Activated naive CD8-positive, alpha-beta T cell treated with anti-CD3 and anti-CD28 coated beads, Interleukin-2, amount 10 ng/mL, durations not matched to agents 7 days and 5 days (primary cell): ENCODE measurements around the gene ANKRD33. TPM values are rescaled to one million over a fixed set of nuclear protein-coding genes. Genes with fewer than 3 reads are reported as not detected.

Experiments
- ATAC-seq: fragments of 150-1000 bp; cut with Tn5 transposase; one replicate; pipeline ENCODE4 v1.10.0; 2021; ENCODE audit warnings: low read depth, moderate library complexity
- POLR2A ChIA-PET: fragments of 350-600 bp; sonication (Branson Sonifier 250); formaldehyde crosslinking; loops from one replicate; lab custom pipeline; 2021; ENCODE audit warnings: antibody characterized with exemption; lab: Charles Lee
- DNase-seq: peaks from one replicate; pipeline ENCODE4 v3.0.0; 2021
- H3K27ac Mint-ChIP-seq: one replicate; pipeline ENCODE4 v1.8.0; 2022; ENCODE audit warnings: mild to moderate bottlenecking, mixed read lengths
- H3K27me3 Mint-ChIP-seq: one replicate; pipeline ENCODE4 v1.8.0; 2022; ENCODE audit warnings: mild to moderate bottlenecking, moderate library complexity, mixed read lengths
- H3K36me3 Mint-ChIP-seq: one replicate; pipeline ENCODE4 v1.8.0; 2021; ENCODE audit warnings: mild to moderate bottlenecking, mixed read lengths
- H3K4me1 Mint-ChIP-seq: one replicate; pipeline ENCODE4 v1.8.0; 2021; ENCODE audit warnings: mixed read lengths
- H3K4me3 Mint-ChIP-seq: one replicate; pipeline ENCODE4 v1.8.0; 2022; ENCODE audit warnings: mild to moderate bottlenecking, moderate library complexity, mixed read lengths
- H3K9me3 Mint-ChIP-seq: one replicate; pipeline ENCODE4 v1.8.0; 2021; ENCODE audit warnings: mixed read lengths
- total RNA-seq, 2 experiments: library from RNA; stranded (reverse); gene quantifications; one replicate each; pipeline ENCODE4 v1.2.3, GENCODE V29; 2021

ANKRD33 gene
- total RNA-seq, 2 experiments from 2014 or later = not detected

DNA sequence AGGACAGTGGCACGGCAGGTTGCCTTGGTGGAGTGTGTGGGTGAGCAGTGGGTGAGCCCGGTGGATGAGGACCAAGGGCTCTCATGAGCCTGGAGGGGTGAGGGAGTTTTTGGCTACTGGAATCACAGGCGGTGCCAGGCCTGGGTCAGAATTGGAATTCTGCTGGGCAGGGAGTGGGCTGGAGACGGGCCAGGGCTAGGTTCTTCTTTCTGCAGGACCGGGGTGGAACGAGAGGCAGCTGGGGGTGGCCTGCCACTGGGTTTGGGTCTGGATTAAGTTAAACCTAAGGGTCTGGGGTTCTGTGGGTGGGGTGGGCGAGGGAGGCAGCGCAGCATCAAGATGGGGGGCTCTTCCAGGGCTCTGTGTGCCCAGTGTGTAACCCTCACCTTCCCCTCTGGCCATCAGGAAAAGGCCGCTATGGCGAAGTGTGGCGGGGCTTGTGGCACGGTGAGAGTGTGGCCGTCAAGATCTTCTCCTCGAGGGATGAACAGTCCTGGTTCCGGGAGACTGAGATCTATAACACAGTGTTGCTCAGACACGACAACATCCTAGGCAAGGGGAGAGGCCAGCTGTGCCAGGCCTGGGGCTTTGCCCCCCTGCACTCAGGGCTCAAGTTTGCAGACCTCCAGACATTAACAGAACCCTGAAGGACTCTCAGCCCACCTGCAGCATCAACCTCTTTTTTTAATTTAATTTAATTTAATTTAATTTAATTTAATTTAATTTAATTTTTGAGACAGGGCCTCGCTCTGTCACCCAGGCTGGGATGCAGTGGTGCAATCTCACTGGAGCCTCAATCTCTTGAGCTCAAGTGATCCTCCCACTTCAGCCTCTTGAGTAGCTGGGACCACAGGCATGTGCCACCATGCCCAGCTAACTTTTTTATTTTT lies 26.4 kb downstream of the ANKRD33 start:
- H3K4me1 Mint-ChIP-seq = no peaks in the 10 kb centered on the region
- POLR2A ChIA-PET = interaction anchor here (0.6 kb wide), 1 partner anchor 36 kb away, joined by 3 read pairs; no protein-coding TSS in a partner anchor
- no peaks in the 10 kb centered on the region for H3K36me3 Mint-ChIP-seq
- H3K27me3 Mint-ChIP-seq = peaks cover 4% of the 10 kb centered on the region
- H3K27ac Mint-ChIP-seq = no peak overlapping the region
- no peaks in the 10 kb centered on the region for H3K9me3 Mint-ChIP-seq
- DNase-seq (no peak), ATAC-seq (no peak)
- no peak overlapping the region for H3K4me3 Mint-ChIP-seq

GRCh38 chr12:51915003-51915625 lies 27.2 kb downstream of the ANKRD33 start:
- POLR2A ChIA-PET = no interaction called here
- Mint-ChIP-seq H3K9me3 (no peaks in the 10 kb centered on the region), H3K4me1 (no peaks in the 10 kb centered on the region), H3K27ac (no peak overlapping the region), H3K27me3 (peaks cover 3% of the 10 kb centered on the region), H3K4me3 (no peak overlapping the region), H3K36me3 (no peaks in the 10 kb centered on the region)
- ATAC-seq (no peak), DNase-seq (no peak)

DNA sequence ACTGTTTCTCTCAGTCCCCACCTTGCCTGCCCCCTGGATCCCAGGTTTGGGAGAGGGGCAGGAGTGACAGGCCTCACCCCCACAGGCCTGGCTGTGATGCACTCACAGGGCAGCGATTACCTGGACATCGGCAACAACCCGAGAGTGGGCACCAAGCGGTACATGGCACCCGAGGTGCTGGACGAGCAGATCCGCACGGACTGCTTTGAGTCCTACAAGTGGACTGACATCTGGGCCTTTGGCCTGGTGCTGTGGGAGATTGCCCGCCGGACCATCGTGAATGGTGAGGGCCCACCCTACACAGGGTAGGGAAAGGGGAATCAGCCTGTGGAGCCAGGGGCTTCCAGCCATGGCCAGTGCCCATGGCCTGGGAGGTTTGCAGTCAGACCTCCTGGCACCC lies 28.0 kb downstream of the ANKRD33 start:
- H3K4me1 Mint-ChIP-seq = no peaks in the 10 kb centered on the region
- POLR2A ChIA-PET = no interaction called here
- H3K27me3 Mint-ChIP-seq = peaks cover 2% of the 10 kb centered on the region
- ATAC-seq = no peak
- H3K36me3 Mint-ChIP-seq = no peaks in the 10 kb centered on the region
- no peaks in the 10 kb centered on the region for H3K9me3 Mint-ChIP-seq
- H3K4me3 Mint-ChIP-seq = no peak overlapping the region
- DNase-seq = no peak
- H3K27ac Mint-ChIP-seq = no peak overlapping the region

DNA sequence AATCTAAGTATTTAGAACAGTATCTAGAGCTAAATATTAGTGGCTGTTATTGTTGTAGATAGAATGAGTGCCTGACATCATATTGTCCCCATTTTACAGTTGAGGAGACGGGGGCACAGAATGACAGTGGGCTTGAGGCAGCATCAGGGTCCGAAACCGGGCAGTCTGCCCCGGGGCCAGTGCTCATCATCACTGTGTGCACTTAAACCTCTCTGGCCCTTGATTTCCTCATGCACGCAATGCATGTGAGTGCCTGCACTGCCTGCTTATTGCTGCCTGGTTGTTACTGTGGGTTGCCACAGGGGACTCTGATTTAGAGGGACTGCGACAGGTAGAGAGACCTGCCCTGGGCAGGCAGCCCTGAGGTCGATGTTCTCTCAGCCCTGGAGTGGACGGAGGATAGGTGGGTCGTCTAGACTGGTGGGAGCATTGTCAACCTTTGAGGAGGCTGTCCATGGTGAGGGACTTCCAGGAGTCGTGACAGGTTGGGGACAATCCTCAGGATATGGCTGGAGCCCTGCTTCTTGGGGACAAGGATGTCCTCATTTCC lies 29.2 kb downstream of the ANKRD33 start:
- no peak for DNase-seq
- peaks cover 2% of the 10 kb centered on the region for H3K27me3 Mint-ChIP-seq

GRCh38 chr12:51917746-51918453 lies 30.0 kb downstream of the ANKRD33 start:
- H3K36me3 Mint-ChIP-seq = no peaks in the 10 kb centered on the region
- H3K4me1 Mint-ChIP-seq = peaks cover 2% of the 10 kb centered on the region
- no peak overlapping the region for H3K27ac Mint-ChIP-seq
- H3K9me3 Mint-ChIP-seq = no peaks in the 10 kb centered on the region
- DNase-seq (no peak), ATAC-seq (no peak)
- POLR2A ChIA-PET = no interaction called here
- no peak overlapping the region for H3K4me3 Mint-ChIP-seq
- H3K27me3 Mint-ChIP-seq = peaks cover 2% of the 10 kb centered on the region

More for the DNA sequence above, 29.2 kb downstream of the ANKRD33 start:
- Mint-ChIP-seq H3K9me3 (no peaks in the 10 kb centered on the region), H3K27ac (no peak overlapping the region), H3K4me3 (no peak overlapping the region), H3K36me3 (no peaks in the 10 kb centered on the region), H3K4me1 (no peaks in the 10 kb centered on the region)
- POLR2A ChIA-PET = no interaction called here
- ATAC-seq = no peak

GRCh38 chr12:51920046-51920445 lies 32.1 kb downstream of the ANKRD33 start:
- DNase-seq = no peak
- no peaks in the 10 kb centered on the region for H3K9me3 Mint-ChIP-seq
- peaks cover 5% of the 10 kb centered on the region for H3K4me1 Mint-ChIP-seq
- no peak overlapping the region for H3K27ac Mint-ChIP-seq
- POLR2A ChIA-PET = no interaction called here
- no peak for ATAC-seq
- H3K36me3 Mint-ChIP-seq = no peaks in the 10 kb centered on the region
- peaks cover 4% of the 10 kb centered on the region for H3K27me3 Mint-ChIP-seq
- H3K4me3 Mint-ChIP-seq = no peak overlapping the region

- no peak overlapping the region for H3K27ac Mint-ChIP-seq
- DNase-seq (no peak), ATAC-seq (no peak)
- H3K4me3 Mint-ChIP-seq = no peak overlapping the region
- no peaks in the 10 kb centered on the region for H3K36me3 Mint-ChIP-seq
- peaks cover 7% of the 10 kb centered on the region for H3K4me1 Mint-ChIP-seq
- no peaks in the 10 kb centered on the region for H3K9me3 Mint-ChIP-seq
- peaks cover 5% of the 10 kb centered on the region for H3K27me3 Mint-ChIP-seq
- POLR2A ChIA-PET = interaction anchor here (0.6 kb wide), 1 partner anchor 35 kb away, joined by 3 read pairs; no protein-coding TSS in a partner anchor
These were observed 33.3 kb downstream of the ANKRD33 start for GRCh38 chr12:51921017-51921725.

GRCh38 chr12:51922146-51922545 lies 34.2 kb downstream of the ANKRD33 start:
- H3K4me1 Mint-ChIP-seq = peaks cover 8% of the 10 kb centered on the region
- H3K27me3 Mint-ChIP-seq = peaks cover 5% of the 10 kb centered on the region
- no peaks in the 10 kb centered on the region for H3K9me3 Mint-ChIP-seq
- POLR2A ChIA-PET = interaction anchor here (0.8 to 1.0 kb wide), 3 partner anchors 44 to 148 kb away, joined by 3 to 4 read pairs (median 3); partner anchors contain the start of gene ATG101
- DNase-seq = no peak
- no peak overlapping the region for H3K4me3 Mint-ChIP-seq
- ATAC-seq = no peak
- no peaks in the 10 kb centered on the region for H3K36me3 Mint-ChIP-seq
- H3K27ac Mint-ChIP-seq = no peak overlapping the region

DNA sequence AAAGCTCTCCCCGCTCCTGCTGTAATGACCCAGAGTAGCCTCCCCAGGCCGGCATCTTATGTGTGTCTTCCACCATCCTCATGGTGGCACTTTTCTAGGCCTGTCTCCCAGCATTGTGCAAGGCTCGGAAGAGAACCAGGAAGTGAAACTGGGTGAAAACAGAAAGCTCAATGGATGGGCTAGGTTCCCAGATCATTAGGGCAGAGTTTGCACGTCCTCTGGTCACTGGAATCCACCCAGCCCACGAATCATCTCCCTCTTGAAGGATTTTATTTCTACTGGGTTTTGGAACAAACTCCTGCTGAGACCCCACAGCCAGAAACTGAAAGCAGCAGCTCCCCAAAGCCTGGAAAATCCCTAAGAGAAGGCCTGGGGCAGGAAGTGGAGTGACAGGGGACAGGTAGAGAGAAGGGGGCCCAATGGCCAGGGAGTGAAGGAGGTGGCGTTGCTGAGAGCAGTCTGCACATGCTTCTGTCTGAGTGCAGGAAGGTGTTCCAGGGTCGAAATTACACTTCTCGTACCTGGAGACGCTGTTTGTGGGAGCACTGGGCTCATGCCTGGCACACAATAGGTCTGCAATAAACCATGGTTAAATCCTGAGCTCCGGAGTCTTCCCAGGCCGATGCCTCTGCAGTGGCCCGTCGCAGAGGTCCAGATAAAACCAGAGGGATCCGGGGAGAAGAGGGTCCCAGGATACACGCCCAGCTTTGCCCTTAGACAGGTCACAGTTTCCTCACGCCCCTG lies 35.0 kb downstream of the ANKRD33 start:
- Mint-ChIP-seq H3K27ac (no peak overlapping the region), H3K27me3 (peaks cover 5% of the 10 kb centered on the region), H3K4me3 (no peak overlapping the region), H3K36me3 (no peaks in the 10 kb centered on the region), H3K9me3 (no peaks in the 10 kb centered on the region), H3K4me1 (peaks cover 8% of the 10 kb centered on the region)
- POLR2A ChIA-PET = interaction anchor here (0.8 to 1.0 kb wide), 2 partner anchors 43 to 102 kb away, joined by 3 to 4 read pairs; no protein-coding TSS in a partner anchor
- ATAC-seq = no peak
- DNase-seq = no peak

GRCh38 chr12:51923506-51924365 lies 35.8 kb downstream of the ANKRD33 start:
- peaks cover 8% of the 10 kb centered on the region for H3K4me1 Mint-ChIP-seq
- peak overlapping the region; percentile 59 for H3K27ac Mint-ChIP-seq
- ATAC-seq = peak; percentile 73
- H3K27me3 Mint-ChIP-seq = peaks cover 8% of the 10 kb centered on the region
- H3K4me3 Mint-ChIP-seq = peak overlapping the region; percentile 46
- peak; percentile 78 for DNase-seq
- no peaks in the 10 kb centered on the region for H3K9me3 Mint-ChIP-seq
- POLR2A ChIA-PET = interaction anchor here (0.6 kb wide), 1 partner anchor 31 kb away, joined by 3 read pairs; no protein-coding TSS in a partner anchor
- H3K36me3 Mint-ChIP-seq = no peaks in the 10 kb centered on the region

DNA sequence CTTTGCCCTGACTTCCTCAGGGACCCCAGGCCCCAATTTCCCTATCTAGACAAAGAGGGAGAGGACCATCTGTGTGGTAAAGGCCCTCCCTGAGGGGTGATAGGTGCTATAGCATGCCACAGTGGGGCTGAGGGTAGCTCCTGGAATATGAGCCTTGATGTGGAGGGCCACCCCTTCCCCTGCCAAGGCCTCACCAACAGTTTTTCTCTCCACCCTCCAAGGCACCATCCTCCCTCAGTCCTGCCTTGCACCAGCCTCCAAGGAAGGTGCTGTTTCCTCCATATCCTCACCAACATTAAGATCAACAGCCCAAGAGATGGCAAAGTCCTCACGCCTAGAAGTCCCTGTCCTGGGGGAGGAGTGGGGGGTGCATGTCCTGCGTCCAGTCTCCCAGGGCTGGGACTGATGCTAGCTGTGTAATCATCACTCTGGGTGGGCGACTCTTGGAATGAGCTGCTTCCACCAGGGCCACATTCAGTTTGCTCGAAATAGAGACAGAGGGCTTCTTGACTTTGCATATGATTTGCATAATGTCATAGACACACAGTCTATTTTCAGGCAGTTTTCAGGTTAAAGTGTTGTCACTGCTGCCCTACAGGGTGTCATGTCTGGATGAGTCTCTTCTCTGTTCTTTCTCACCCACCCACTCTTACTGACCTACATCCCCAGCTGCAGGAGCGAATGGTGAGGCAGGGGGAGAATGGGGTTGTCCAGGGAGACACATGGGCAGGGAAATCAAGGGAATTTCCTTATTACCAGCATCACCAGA lies 36.8 kb downstream of the ANKRD33 start:
- ATAC-seq = no peak
- Mint-ChIP-seq H3K4me1 (peaks cover 8% of the 10 kb centered on the region), H3K27ac (no peak overlapping the region), H3K36me3 (no peaks in the 10 kb centered on the region), H3K4me3 (no peak overlapping the region), H3K27me3 (peaks cover 9% of the 10 kb centered on the region), H3K9me3 (no peaks in the 10 kb centered on the region)
- no peak for DNase-seq
- POLR2A ChIA-PET = no interaction called here
